Measurements from ENCODE around the gene ATM.

DNA sequence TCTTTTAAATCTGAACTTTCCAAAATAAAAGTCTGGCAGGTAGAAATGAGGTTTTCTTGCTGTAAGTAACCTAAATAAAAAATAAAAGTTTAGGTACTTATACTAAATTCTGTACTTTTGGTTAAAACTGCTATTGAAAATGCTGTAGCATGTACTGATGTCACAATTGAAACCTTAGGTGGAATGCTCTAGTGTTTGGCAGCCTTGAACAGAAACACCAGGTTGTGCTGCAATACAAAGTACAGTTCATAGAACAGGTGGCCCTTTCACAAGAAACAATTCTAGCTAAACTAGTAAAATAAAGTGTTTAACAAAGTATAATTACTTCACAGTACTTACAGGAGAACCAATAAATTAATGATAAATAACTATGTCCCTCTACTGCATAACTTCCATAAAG lies 25.5 kb upstream of the ATM start:
- TF ChIP-seq, protein P1, sequence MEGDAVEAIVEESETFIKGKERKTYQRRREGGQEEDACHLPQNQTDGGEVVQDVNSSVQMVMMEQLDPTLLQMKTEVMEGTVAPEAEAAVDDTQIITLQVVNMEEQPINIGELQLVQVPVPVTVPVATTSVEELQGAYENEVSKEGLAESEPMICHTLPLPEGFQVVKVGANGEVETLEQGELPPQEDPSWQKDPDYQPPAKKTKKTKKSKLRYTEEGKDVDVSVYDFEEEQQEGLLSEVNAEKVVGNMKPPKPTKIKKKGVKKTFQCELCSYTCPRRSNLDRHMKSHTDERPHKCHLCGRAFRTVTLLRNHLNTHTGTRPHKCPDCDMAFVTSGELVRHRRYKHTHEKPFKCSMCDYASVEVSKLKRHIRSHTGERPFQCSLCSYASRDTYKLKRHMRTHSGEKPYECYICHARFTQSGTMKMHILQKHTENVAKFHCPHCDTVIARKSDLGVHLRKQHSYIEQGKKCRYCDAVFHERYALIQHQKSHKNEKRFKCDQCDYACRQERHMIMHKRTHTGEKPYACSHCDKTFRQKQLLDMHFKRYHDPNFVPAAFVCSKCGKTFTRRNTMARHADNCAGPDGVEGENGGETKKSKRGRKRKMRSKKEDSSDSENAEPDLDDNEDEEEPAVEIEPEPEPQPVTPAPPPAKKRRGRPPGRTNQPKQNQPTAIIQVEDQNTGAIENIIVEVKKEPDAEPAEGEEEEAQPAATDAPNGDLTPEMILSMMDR (IDR thresholded peaks at IDR 0.05) = no peak
- no peak for TF ChIP-seq POLR2A (IDR thresholded peaks at IDR 0.05)
